RWPE1 (cell line): ENCODE data around the gene CNTNAP1.

Source experiments
- CTCF ChIA-PET: fragments of 350-600 bp; sonication (Branson Sonifier 250); formaldehyde crosslinking; extraction: SDS; loops from one replicate; lab custom pipeline; 2021; lab: Yijun Ruan, JAX
- POLR2A ChIA-PET: fragments of 400-600 bp; formaldehyde crosslinking; extraction: SDS; loops from one replicate; lab custom pipeline; 2020; ENCODE audit warnings: antibody characterized with exemption; ENCODE audit not compliant: low non-redundant PET; lab: Yijun Ruan, JAX
- DNase-seq: peaks from one replicate; pipeline ENCODE4 v3.0.0; 2012; ENCODE audit warnings: low spot score
- H3K27ac ChIP-seq: fragments of 450-650 bp; 2 replicates; pipeline ENCODE4 v1.5.1; 2017
- CTCF ChIP-seq: fragments of 450-650 bp; conservative IDR thresholded peaks from 2 replicates; pipeline ENCODE4 v1.5.1; 2017; ENCODE audit warnings: low read depth, mild to moderate bottlenecking

The CNTNAP1 gene

GRCh38 chr17:42684929-42685556 lies 2.7 kb downstream of the CNTNAP1 start:
- H3K27ac ChIP-seq = peak overlapping the region; percentile 83
- no peak for DNase-seq
- ChIA-PET POLR2A (no interaction called here), CTCF (no interaction called here)
- TF ChIP-seq CTCF = no peak

GRCh38 chr17:42685831-42686230 lies 3.5 kb downstream of the CNTNAP1 start:
- TF ChIP-seq CTCF = no peak
- POLR2A ChIA-PET = no interaction called here
- peak overlapping the region; percentile 83 for H3K27ac ChIP-seq
- CTCF ChIA-PET = no interaction called here
- DNase-seq = no peak

GRCh38 chr17:42686520-42687128 lies 4.3 kb downstream of the CNTNAP1 start:
- POLR2A ChIA-PET = no interaction called here
- CTCF ChIA-PET = no interaction called here
- TF ChIP-seq CTCF = no peak
- no peak for DNase-seq
- no peak overlapping the region for H3K27ac ChIP-seq

- no peak for TF ChIP-seq CTCF
- ChIA-PET CTCF (no interaction called here), POLR2A (no interaction called here)
- no peak overlapping the region for H3K27ac ChIP-seq
- no peak for DNase-seq
Measured at GRCh38 chr17:42687707-42688320, 5.5 kb downstream of the CNTNAP1 start.

GRCh38 chr17:42690596-42690995 lies 8.3 kb downstream of the CNTNAP1 start:
- H3K27ac ChIP-seq = peak overlapping the region; percentile 12; the same call in 1 of the 2 replicates
- no peak for TF ChIP-seq CTCF
- ChIA-PET POLR2A (no interaction called here), CTCF (no interaction called here)
- DNase-seq = no peak

- DNase-seq = no peak
- no peak for TF ChIP-seq CTCF
- ChIA-PET CTCF (no interaction called here), POLR2A (no interaction called here)
- H3K27ac ChIP-seq = peak overlapping the region; percentile 12; the same call in 1 of the 2 replicates
Measured at GRCh38 chr17:42691021-42691545, 8.8 kb downstream of the CNTNAP1 start.
